HCT116 (cell line): ENCODE measurements around the gene NANOS1.

Experiments
- EZH2 ChIP-seq: fragments of 200-600 bp; sonication (generic); IDR thresholded peaks from 2 replicates; pipeline ENCODE4 v1.6.1; 2017; ENCODE audit warnings: antibody characterized with exemption, mixed run types
- EZH2phosphoT487 ChIP-seq: fragments of 200-600 bp; IDR thresholded peaks from 2 replicates; pipeline ENCODE4 v1.6.1; 2018; ENCODE audit warnings: antibody characterized with exemption, borderline replicate concordance
- JUND ChIP-seq: IDR thresholded peaks from 2 replicates; pipeline ENCODE4 v1.6.1; 2012
- POLR2A ChIP-seq: IDR thresholded peaks from 2 replicates; pipeline ENCODE4 v1.7.0; 2011; ENCODE audit warnings: borderline replicate concordance; ENCODE audit not compliant: insufficient read depth, insufficient read length; ENCODE audit errors: extremely low read depth
- POLR2AphosphoS5 ChIP-seq: IDR thresholded peaks from 2 replicates; pipeline ENCODE4 v1.6.1; 2011; ENCODE audit warnings: mild to moderate bottlenecking, low read depth, low read length, moderate library complexity
- YY1 ChIP-seq: IDR thresholded peaks from 2 replicates; pipeline ENCODE4 v1.6.1; 2011; ENCODE audit warnings: low read length, low read depth, moderate library complexity, mild to moderate bottlenecking; ENCODE audit not compliant: insufficient replicate concordance; ENCODE audit errors: extremely low read depth
- TF ChIP-seq, protein P1 (sequence below), 3 experiments: fragments of 200-600 bp in 1 of 3; sonication (generic) in 1 of 3; IDR thresholded peaks in 2 of 3; conservative IDR thresholded peaks in 1 of 3; 2 replicates each; pipeline ENCODE4 v1.5.1; 2012 to 2017; ENCODE audit warnings: low read depth in 2 of 3, low read length in 2 of 3, antibody characterized with exemption in 1 of 3, borderline replicate concordance in 1 of 3, control low read depth in 1 of 3, mild to moderate bottlenecking in 1 of 3, mixed read lengths in 1 of 3, mixed run types in 1 of 3, moderate library complexity in 1 of 3; ENCODE audit not compliant: insufficient read depth in 1 of 3
- TF ChIP-seq, protein P2 (sequence below): IDR thresholded peaks from 2 replicates; pipeline ENCODE4 v1.6.1; 2012

- TF ChIP-seq EZH2 (no peak), JUND (no peak; the same call in 1 of the 2 replicates), POLR2AphosphoS5 (peak; percentile 100), POLR2A (peak; percentile 99), EZH2phosphoT487 (no peak), YY1 (peak; percentile 86)
- TF ChIP-seq, protein P1, sequence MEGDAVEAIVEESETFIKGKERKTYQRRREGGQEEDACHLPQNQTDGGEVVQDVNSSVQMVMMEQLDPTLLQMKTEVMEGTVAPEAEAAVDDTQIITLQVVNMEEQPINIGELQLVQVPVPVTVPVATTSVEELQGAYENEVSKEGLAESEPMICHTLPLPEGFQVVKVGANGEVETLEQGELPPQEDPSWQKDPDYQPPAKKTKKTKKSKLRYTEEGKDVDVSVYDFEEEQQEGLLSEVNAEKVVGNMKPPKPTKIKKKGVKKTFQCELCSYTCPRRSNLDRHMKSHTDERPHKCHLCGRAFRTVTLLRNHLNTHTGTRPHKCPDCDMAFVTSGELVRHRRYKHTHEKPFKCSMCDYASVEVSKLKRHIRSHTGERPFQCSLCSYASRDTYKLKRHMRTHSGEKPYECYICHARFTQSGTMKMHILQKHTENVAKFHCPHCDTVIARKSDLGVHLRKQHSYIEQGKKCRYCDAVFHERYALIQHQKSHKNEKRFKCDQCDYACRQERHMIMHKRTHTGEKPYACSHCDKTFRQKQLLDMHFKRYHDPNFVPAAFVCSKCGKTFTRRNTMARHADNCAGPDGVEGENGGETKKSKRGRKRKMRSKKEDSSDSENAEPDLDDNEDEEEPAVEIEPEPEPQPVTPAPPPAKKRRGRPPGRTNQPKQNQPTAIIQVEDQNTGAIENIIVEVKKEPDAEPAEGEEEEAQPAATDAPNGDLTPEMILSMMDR (IDR thresholded peaks at IDR 0.05 in 2 of 3, conservative IDR thresholded peaks at IDR 0.05 in 1 of 3; ENCODE audit: borderline replicate concordance in 1 of 3, insufficient read depth in 1 of 3, low read depth in 2 of 3, low read length in 2 of 3), result no peak
- TF ChIP-seq, protein P2, sequence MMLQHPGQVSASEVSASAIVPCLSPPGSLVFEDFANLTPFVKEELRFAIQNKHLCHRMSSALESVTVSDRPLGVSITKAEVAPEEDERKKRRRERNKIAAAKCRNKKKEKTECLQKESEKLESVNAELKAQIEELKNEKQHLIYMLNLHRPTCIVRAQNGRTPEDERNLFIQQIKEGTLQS, result no peak
These were observed 51.2 kb downstream of the NANOS1 start, which contains the start of gene EIF3A for GRCh38 chr10:119080521-119081259.
